Stromal cell of bone marrow (primary cell): Measurements from ENCODE around the gene GABARAPL2.
"Not testable (repeated sequence)": the region's sequence is repeated elsewhere in the genome, so short reads cannot be mapped to it uniquely, and the experiment has no call there.

Experiments
- DNase-seq: peaks from one replicate; pipeline ENCODE4 v3.0.0-alpha.2; 2012; ENCODE audit warnings: low read depth

Gene GABARAPL2, protein sequence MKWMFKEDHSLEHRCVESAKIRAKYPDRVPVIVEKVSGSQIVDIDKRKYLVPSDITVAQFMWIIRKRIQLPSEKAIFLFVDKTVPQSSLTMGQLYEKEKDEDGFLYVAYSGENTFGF

DNA sequence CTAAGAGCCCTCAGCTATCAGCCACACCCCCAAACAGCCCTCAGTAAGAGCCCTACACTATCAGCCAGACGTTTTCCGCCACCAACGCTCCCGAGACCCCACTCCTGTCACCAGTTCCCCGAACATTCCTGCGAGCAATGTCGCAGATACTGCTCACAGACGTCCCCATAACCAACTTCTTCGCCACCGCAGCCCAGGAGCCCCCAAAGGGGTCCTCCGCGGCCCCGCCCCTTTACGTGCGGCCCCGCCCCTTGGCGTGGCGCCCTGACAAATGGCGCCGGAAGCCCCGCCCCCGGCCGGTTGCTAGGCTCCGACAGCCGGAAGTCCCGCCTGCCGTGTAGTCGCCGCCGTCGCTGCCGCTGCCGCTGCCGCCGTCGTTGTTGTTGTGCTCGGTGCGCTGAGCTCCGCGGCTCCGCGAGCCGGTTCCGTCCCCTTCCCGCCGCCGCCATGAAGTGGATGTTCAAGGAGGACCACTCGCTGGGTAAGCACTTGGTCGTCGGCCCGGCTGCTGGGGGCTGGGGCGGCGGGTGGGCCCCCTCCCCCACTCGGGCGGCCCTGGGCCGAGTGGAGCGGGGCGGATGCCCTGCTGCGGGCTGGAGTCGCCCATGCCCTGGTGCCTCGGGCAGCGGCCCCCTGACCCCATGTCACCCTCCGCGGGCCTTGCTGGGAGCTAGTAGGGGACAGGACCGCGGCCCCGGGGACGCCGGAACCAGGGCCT lies at the start of gene GABARAPL2:
GABARAPL2 (plus strand) TSS at position 340 of the 718 bp plus-strand sequence; CDS start at position 448, 108 bp downstream.
- peak; percentile 34 for DNase-seq

DNA sequence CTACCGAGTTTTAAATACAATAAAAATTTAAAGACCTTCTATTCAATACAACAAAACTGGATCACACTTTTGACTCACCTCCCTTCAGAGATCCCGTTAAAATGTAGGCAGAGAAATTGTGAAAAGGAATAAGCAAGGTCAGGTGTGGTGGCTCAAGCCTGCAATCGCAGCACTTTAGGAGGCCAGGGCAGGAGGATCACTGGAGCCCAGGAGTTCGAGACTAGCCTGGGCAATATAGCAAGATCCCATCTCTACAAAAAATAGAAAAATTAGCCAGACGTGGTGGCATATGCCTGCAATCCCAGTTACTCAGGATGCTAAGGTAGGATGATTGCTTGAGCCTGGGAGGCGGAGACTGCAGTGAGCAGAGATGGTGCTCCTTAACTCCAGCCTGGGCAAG lies 47.0 kb upstream of the GABARAPL2 start:
- DNase-seq, result no peak

DNA sequence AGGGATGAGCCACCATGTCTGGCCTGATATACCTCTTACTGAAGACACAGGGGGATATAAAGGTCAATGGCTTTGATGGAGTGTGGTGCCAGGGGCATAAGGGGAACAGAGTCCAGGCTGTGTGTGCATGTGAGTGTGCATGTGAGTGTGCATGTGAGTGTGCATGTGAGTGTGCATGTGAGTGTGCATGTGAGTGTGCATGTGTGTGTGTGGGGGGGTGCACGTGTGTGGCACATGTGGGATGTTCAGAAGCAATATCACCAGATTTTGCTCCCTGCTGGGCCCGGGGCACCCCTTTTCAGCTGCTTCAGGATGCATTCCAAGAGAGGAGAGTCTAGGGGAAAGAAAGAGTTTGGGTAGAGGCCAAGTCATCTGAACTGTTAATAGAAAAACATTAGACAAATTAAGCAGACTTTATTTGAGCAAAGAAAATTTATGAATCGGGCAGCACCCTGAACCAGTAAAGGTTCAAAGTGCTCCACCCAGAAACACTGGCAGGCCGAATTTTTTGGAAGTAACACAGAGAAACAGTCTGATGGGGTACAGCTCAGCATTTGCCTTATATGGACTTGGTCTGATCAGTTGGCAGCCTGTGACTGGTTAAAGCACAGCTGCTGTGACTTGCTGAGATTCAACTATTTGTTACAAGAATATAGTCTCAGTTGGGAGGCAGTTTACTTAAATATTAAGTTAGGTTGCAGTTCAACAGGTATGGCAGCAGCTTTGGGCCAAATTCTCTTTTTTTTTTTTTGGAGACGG lies 40.0 kb upstream of the GABARAPL2 start:
- DNase-seq, result no peak

DNA sequence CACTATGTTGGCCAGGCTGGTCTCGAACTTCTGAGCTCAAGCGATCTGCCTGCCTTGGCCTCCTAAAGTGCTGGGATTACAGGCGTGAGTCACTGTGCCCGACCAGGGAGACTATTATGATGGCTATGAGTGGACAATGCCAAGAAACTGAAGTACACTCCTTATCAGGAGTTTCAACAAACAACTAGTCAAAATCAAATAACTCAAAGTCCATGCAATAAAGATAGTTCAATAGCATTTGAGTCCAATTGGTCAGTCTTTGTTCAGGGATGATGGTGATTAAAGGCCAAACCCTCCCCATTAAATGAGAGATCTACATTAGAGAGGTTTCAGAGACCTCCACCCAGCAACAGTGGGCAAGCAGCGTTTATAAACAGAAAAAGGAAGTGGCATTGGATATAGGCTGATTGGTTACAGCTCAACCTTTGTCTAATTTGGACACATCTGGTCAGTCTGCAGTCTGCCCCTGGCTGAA lies 38.3 kb upstream of the GABARAPL2 start:
- DNase-seq, result no peak

DNA sequence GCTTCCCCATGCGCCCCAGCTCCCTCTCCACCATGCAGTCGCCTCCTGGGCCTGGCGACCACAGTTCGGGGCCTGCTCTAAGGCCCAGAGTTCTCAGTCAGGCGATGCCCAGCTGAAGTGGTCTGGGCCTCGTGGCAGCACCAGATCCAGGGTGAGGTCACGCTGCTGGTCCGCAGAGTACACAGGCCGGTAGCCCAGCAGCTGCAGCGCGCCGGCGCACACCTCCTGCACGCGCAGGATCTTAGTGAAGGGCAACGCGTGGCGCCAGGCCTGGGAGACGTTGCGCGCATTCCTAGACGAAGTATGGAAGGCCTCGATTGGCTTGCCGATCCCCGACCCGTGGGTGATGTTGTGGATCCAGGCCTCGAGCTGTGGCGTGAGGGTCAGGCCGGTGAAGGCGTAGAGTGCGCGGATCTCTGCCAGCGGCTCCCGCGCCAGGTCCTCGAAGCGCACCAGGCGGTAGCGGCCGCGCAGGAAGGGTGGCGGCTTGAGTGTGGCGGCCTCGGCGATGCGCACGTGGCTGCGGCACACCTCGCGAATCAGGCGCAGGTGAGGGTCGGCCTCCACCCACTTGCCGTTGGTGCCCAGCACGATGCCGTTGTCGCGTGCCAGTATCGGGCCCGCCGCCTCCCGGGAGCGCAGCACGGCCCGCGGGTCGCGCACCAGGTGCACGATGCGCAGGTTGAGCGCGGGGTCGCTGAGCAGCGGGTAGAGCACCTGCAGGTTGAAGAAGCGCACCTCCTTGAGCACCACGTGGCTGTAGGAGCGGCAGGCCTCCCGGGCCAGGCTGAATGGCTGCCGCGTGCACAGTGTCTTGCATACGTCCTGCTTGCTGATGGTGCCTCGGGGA lies 36.9 kb upstream of the GABARAPL2 start:
- no peak for DNase-seq

DNA sequence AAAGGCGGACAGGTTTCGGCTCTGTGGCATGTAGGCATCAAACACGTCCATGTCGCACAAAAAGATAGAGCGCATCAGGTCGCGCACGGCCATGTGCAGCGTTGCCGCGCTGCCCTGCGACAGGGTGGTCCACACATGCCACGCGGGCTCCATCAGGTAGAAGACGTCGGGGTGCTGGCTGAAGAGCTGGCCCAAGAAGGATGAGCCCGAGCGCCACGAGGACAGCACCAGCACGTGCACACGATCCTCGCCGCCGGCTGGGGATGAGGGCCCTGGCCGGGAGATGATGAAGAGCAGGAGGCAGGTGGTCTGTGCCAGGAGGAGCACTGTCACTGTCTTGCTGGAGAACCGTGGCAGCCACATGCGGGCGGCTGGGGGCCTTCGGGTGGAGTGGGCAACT lies 36.2 kb upstream of the GABARAPL2 start:
- DNase-seq, result no peak

DNA sequence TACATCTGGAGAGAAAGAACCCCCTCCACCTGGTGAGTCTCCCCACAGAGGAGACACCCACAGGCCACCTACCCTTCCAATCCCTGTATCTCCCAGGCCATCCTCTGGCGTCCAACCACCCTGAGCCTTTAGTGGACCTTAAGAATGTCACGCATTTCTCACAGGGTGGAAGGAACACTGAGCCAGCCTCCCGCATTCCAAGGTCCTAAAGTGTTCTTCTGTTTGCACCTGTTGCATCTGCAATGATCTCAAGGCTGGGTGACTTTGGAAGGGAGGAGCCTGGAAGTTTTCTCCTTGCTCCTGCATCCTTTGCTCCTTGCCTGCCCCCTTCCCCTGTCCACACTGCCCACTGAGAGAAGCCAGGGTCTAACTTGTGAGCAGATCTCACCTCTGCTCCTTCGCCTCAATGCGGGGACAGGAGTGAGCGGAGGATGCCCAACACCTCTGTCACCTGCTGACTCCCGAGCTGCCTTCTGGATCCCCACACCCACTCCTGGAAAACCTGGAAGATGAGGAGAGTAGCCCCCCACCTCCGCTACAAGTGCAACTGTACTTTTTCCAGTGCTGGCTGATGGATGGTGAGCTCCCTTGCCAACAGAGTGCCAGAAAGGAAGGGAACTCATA lies 33.9 kb upstream of the GABARAPL2 start:
- DNase-seq, result no peak

DNA sequence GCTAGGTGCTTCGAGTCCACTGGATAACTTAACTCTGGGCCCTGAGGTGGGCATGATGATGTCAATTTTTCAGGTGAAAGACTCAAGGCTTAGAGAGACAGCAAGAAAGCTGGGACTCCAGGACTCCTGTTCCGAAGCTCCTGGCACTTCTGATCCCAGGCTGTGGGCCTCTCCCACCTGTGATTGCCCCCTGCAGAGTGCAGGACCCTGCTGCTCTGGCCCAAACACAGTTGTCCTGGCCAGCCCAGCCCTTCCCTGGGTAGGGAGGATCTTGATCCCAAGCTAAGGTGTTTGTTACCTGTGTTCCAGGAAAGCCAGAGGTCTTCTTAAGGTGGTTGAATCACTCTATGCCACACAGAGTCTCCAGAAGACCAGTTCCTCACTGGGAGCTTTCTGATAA lies 33.4 kb upstream of the GABARAPL2 start:
- DNase-seq, result no peak

DNA sequence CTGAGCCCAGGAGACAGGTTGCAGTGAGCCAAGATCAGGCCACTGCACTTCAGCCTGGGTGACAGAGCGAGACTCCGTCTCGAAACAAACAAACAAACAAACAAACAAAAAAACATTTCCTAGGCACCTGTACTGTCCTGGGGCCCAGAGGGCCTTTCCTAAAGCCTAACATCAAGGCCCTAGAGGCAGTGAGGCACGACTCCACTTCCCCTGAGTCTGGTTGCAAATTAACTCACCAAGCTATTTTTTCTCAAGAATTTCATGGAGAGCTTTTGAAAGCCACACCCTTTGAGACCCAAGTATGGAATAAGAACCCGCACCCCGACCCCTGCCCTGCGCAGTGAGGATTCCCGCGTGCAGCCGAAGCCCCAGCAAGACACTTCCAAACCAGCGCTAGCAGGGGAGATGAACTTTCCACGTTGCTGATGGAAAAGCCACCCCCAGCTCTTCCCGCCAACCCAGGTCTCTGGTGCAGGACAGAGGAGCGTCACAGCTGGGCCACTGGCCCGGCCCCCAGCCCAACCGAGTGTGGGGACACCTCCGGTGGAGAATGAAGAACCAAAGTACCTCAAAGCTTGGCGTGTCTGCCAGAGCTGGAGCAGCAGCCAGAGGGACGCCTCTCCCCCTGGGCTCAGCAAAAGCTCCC lies 31.5 kb upstream of the GABARAPL2 start:
- no peak for DNase-seq

DNA sequence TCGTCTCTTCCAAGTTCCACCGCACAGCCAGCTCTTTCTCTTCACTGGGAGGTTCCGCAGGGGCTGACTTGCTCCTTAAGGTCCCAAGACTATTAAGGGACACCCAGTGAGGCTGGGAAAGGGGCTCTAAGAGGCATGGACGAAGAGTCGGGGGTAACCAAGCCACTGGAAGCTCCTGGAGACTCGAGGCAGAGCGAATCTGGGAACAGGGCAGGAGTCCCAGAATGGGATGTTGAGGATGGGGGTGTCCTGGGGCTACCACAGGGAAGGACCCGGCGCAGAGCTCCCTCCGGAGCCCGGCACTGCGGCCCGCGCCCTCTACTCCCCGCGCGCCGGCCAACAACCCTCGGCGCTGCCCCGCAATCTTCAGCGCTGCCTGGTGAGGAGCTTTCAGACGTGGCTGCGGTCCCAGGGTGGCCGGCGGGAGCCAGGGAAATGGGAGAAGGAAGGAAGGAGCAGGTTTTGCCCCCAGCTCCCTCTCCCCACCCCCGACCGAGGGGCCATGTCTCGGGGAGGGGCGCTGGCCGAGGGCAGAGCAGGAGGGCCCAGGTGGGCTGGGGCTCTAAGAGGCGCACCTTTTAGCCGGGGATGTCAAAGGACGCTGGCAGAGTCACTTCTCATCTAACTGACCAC lies 30.9 kb upstream of the GABARAPL2 start:
- no peak for DNase-seq

DNA sequence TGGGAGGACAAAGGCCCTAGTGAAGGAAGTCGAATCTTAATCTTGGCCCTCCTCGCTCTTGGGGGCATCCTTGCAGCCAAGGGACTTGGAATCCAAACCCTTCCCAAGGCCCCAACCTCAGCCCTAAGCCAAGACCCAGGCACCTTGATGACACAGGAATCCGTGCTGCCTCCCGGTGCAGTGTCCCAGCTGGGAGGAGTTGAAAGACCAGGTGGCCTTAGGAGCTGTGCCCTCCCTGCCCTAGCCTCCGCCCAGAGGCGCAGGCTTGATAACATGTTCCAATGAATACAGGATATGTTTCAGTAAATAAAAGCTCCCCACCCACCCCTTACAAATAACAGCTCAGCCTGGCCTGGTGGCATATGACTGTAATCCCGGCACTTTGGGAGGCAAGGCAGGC lies 30.3 kb upstream of the GABARAPL2 start, which contains the start of gene CHST5:
CHST5 (minus strand) TSS at position 208 of the 400 bp plus-strand sequence. CDS start 5,724 bp downstream, outside the sequence.
- DNase-seq, result no peak

DNA sequence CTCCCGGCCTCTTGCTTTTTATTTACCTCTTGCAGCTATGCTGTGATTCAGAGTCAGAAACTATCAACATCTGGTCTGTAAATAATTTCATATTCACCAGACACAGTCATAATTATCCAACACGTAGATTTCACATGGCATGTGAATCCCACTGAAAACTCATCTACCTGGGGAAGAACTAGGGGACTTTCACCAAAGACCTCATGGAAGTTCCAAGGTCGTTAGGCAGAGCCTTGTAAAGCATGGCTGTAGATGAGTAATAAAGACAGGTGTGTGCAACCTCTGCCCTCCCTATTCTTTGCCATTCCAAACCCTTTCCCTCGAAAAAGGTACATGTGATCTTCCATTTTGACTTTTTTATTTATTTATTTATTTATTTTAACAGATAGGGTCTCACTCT lies 28.4 kb upstream of the GABARAPL2 start:
- DNase-seq, result no peak

DNA sequence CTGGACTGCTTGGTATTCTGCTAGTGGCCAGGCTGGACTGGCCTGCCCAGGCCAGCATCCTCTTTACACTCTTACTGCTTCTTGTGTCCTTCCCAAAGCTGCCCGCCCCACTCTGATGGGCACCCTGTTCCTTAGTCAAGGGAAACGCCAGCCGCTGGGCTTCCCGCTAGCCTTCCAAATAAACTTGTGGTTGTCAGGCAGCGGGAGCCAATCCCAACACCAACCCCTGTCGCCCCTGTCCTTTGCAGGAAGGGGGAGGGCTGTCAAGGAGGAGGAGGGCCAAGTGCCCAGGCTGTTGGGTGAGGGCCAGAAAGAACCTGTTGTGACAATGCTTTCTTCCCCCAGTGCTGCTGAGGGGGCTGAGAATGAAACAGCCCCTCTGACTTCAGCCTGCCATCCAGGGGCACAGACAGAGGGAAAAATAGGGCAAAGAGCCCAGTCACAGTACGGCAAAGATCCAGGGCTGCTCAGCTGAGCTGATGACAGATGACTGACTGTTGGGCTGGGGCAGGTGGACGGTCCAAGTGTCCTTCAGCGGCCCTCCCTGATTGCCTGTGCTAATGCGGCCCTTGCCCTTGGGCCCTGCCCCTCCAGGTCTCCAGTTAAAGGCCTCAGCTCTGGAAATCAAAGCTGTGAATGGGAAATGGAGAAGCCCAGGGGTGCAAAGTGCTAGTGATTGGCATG lies 27.2 kb upstream of the GABARAPL2 start:
- DNase-seq, result not testable (repeated sequence)

DNA sequence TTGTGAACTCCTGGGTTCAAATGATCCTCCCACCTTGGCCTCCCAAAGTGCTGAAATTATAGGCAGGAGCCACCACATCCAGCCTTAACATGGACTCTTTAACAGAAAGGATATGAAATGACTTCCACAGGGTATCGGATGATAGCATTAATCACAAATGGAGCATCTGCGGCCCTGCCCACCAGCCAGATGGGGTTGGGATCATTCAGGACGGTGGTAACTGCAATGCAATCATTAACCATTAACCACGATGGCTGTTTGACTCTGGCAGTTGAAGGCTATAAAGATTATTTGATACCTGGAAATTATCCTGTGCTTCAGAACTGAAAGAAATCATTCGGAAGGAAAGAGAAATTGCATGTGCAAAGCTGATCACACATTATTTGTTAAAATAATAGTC lies 24.9 kb upstream of the GABARAPL2 start:
- DNase-seq, result no peak

DNA sequence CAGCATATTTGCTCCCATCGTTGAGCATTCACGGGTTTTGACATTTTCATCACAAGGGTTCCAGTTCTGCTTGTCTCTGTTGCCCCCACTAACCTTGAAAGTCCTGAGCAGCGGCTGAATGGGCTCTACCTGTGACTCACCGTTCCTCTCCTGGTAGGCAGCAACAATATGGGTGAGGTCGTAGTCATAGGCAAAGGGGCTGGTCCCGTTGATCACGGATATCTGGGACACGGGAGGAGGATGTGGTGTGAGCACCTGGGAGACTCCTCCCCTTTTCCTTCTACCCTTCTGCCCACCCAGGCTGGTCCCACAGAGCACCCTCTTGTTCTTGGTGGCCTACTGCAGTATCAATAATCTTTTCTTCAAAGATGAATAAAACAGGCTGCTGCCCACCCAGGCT lies 23.7 kb upstream of the GABARAPL2 start:
- DNase-seq, result not testable (repeated sequence)

DNA sequence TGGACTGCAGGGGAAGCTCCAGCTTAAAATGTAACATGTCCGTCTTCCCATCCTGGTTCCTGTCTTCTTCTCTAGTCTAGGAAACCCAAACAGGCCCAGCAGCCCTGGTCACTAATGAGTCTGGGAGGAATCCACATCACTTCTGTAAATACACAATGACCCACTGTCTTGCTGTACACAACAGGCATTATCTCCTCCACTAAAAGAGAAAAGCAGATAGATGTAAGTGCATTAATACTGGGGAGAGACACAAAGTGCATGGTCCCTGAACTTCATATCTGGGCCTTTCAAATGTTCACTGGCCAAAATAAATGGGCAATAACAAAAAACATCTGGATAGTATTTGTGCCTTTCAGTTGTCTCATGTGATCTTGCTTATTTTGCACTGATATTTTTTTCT lies 20.3 kb upstream of the GABARAPL2 start:
- not testable (repeated sequence) for DNase-seq

DNA sequence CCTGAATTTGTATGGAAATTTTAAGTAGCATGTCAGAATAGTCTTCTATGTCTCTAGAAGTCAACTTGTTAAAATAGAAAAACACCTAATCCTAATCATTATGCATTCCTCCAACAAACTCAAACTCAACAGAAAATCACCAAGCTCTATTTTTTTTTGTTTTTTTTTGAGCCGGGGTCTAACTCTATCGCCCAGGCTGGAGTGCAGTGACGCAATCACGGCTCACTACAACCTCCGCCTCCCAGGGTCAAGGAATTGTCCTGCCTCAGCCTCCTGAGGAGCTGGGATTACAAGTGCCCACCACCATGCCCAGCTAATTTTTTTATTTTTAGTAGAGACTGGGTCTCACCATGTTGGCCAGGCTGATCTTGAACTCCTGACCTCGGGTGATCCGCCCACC lies 19.9 kb upstream of the GABARAPL2 start:
- no peak for DNase-seq

DNA sequence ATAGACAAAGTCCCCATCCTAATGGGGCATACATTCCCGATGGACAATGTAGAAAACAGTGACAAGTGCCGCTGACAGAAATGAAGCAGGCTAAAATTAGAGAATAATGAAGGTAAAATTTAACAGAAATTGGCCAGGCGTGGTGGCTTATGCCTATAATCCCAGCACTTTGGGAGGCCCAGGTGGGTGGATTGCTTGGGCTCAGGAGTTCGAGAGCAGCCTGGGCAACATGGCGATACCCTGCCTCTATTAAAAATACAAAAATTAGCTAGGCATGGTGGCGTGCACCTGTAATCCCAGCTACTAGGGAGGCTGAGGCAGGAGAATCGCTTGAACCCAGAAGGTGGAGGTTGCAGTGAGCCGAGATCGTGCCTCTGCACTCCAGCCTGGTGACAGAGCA lies 17.7 kb upstream of the GABARAPL2 start:
- not testable (repeated sequence) for DNase-seq

DNA sequence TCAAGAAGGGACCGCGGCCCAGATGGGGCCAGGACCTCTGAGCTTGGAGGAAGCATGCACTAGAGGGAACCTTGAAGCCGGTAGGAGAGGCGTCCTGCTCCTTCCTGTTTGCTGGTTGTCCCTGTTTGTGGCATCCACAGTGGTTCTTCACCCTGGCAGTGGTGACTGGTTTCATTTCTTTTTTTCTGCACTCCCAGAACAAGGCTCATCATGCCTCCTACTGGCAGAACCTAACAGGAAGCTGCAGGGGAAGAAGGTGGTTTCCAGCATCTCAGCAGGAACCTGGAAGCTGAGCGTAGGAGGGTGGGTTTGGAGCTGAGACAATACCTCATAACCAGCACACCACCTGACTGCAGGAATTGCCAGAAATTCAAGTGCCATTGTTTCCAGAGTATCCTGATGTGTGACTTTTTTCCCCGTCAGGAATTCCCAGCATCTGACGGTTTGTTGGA lies 15.9 kb upstream of the GABARAPL2 start:
- no peak for DNase-seq

DNA sequence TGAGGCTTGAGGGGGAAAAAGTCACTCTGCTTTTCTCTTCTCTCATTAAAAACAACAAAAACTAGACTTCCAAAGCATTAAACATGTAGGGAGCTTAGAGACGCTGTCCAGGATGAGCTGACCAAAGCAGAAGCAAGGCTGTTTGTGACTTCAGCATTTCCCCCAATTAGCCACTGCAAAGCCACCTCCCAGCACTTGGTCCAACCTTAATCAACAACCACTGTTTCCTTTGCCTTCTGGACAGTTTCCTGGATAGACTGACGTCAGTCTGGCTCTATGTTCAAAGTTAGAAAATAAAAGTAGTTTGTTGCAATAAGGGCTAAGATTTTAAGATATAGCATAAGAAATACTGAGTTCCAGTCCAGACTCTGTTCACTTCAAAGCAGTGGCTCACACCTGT lies 13.2 kb upstream of the GABARAPL2 start:
- DNase-seq, result no peak
